ENCODE data around the gene NOS1AP. TPM values are rescaled to one million over a fixed set of nuclear protein-coding genes. Genes with fewer than 3 reads are reported as not detected.
A peak's percentile ranks its signal among the peaks of the same experiment; 100 is the strongest.

Gene NOS1AP
- total and polyA plus RNA-seq, 9 of the 15 experiments (the other 6 are each of a cell fraction or from before 2014, with no cell fraction given), result 0.07 to 1.5 (median 0.22) TPM

DNA sequence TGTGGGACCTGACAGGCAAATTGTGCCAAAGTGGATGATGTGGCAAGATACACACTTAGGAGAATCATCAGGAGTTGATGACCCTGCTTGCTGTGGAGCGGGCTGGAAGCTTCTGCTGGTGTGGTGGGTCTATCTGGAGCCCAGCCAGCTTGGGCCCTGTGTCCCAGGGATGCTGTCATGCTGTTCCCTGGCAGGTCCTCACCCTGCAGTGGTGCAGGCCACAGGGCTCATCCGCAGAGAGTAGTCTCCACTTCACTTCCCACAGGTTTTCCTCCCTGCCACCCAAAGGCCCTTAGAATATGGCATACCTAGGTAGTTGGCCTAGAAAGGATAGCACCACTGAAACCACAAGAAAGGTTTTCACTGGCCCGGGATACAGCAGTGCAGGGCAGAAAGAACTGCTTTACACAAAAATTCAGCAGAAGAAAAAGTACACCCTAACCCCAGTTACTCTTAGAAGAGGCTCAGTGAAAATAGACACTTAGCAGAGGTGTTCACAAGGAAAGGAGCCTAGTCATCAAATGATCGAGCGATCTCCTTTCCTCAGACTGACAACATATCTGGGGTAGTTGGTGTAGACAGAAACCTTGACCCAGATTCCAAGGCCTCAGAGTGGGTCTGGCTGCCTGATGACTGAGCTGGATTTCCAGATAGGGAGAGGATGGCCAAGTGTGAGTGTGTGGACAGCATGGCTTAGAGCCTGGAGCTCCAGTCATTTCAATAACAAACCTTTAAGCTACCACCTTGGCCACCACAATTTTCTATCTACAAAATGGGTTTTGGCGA lies 310.8 kb downstream of the NOS1AP start (continued):
- TF ChIP-seq, protein P1, sequence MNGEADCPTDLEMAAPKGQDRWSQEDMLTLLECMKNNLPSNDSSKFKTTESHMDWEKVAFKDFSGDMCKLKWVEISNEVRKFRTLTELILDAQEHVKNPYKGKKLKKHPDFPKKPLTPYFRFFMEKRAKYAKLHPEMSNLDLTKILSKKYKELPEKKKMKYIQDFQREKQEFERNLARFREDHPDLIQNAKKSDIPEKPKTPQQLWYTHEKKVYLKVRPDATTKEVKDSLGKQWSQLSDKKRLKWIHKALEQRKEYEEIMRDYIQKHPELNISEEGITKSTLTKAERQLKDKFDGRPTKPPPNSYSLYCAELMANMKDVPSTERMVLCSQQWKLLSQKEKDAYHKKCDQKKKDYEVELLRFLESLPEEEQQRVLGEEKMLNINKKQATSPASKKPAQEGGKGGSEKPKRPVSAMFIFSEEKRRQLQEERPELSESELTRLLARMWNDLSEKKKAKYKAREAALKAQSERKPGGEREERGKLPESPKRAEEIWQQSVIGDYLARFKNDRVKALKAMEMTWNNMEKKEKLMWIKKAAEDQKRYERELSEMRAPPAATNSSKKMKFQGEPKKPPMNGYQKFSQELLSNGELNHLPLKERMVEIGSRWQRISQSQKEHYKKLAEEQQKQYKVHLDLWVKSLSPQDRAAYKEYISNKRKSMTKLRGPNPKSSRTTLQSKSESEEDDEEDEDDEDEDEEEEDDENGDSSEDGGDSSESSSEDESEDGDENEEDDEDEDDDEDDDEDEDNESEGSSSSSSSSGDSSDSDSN (IDR thresholded peaks at IDR 0.05; ENCODE audit: borderline replicate concordance in 1 of 2, low read depth in 2 of 2, low read length in 2 of 2), result peak in 1 of 2 experiments; percentile 52; a peak in 1 of 4 replicates
- TF ChIP-seq ATF7 (IDR thresholded peaks at IDR 0.05) (no peak), CTBP1 (IDR thresholded peaks at IDR 0.05; ENCODE audit: borderline replicate concordance) (0 out of 2 replicates have a peak, but pooled peaks have one; percentile 25), IRF2 (CRISPR knock-in tag; IDR thresholded peaks at IDR 0.05) (no peak), ZSCAN29 (IDR thresholded peaks at IDR 0.05) (peak; percentile 93), DPF2 (IDR thresholded peaks at IDR 0.05) (peak; percentile 68), HNRNPK (IDR thresholded peaks at IDR 0.05; ENCODE audit: low read depth, low read length, poor library complexity, severe bottlenecking) (no peak), KDM1A (IDR thresholded peaks at IDR 0.05) (peak; percentile 27 to 48; a peak in 2 of 4 replicates), SMARCE1 (IDR thresholded peaks at IDR 0.05) (peak; percentile 35; the same call in 1 of the 2 replicates), DMBX1 (CRISPR knock-in tag; IDR thresholded peaks at IDR 0.05; ENCODE audit: borderline replicate concordance) (no peak; the same call in 1 of the 2 replicates), MYBL2 (IDR thresholded peaks at IDR 0.05; ENCODE audit: low read depth) (no peak), MYBL2 (CRISPR knock-in tag; IDR thresholded peaks at IDR 0.05; ENCODE audit: borderline replicate concordance) (no peak), EP300 (IDR thresholded peaks at IDR 0.05; ENCODE audit: low read length) (peak; percentile 49; the same call in 1 of the 2 replicates), RCOR1 (IDR thresholded peaks at IDR 0.05; ENCODE audit: borderline replicate concordance in 1 of 2, low read depth in 2 of 2, low read length in 2 of 2) (peak in 1 of 2 experiments; percentile 89; a peak in 2 of 4 replicates), ARID1B (IDR thresholded peaks at IDR 0.05) (peak; percentile 61)
- TF ChIP-seq, protein P2, sequence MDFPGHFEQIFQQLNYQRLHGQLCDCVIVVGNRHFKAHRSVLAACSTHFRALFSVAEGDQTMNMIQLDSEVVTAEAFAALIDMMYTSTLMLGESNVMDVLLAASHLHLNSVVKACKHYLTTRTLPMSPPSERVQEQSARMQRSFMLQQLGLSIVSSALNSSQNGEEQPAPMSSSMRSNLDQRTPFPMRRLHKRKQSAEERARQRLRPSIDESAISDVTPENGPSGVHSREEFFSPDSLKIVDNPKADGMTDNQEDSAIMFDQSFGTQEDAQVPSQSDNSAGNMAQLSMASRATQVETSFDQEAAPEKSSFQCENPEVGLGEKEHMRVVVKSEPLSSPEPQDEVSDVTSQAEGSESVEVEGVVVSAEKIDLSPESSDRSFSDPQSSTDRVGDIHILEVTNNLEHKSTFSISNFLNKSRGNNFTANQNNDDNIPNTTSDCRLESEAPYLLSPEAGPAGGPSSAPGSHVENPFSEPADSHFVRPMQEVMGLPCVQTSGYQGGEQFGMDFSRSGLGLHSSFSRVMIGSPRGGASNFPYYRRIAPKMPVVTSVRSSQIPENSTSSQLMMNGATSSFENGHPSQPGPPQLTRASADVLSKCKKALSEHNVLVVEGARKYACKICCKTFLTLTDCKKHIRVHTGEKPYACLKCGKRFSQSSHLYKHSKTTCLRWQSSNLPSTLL (IDR thresholded peaks at IDR 0.05), result 0 out of 2 replicates have a peak, but pooled peaks have one; percentile 14
- TF ChIP-seq, protein P3, sequence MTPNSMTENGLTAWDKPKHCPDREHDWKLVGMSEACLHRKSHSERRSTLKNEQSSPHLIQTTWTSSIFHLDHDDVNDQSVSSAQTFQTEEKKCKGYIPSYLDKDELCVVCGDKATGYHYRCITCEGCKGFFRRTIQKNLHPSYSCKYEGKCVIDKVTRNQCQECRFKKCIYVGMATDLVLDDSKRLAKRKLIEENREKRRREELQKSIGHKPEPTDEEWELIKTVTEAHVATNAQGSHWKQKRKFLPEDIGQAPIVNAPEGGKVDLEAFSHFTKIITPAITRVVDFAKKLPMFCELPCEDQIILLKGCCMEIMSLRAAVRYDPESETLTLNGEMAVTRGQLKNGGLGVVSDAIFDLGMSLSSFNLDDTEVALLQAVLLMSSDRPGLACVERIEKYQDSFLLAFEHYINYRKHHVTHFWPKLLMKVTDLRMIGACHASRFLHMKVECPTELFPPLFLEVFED (CRISPR knock-in tag; conservative IDR thresholded peaks at IDR 0.05), result no peak
- TF ChIP-seq, protein P4, sequence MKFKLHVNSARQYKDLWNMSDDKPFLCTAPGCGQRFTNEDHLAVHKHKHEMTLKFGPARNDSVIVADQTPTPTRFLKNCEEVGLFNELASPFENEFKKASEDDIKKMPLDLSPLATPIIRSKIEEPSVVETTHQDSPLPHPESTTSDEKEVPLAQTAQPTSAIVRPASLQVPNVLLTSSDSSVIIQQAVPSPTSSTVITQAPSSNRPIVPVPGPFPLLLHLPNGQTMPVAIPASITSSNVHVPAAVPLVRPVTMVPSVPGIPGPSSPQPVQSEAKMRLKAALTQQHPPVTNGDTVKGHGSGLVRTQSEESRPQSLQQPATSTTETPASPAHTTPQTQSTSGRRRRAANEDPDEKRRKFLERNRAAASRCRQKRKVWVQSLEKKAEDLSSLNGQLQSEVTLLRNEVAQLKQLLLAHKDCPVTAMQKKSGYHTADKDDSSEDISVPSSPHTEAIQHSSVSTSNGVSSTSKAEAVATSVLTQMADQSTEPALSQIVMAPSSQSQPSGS (CRISPR knock-in tag; IDR thresholded peaks at IDR 0.05), result peak; percentile 28; the same call in 1 of the 2 replicates
